Tongue (tissue), 2 donors: ENCODE data around the gene VPS16. TPM values are rescaled to one million over a fixed set of nuclear protein-coding genes. Genes with fewer than 3 reads are reported as not detected.
"Not testable (repeated sequence)": the region's sequence is repeated elsewhere in the genome, so short reads cannot be mapped to it uniquely, and the experiment has no call there.

Source experiments
- DNase-seq: peaks from one replicate; pipeline ENCODE4 v3.0.0-alpha.2; 2015
- total RNA-seq: library from RNA; depleted of rRNA; stranded (reverse); fragments of >200 nt; gene quantifications from one replicate; pipeline ENCODE4 v1.2.3, GENCODE V29; 2014

The VPS16 gene
- total RNA-seq, 1 donor from 2014 or later, result 33.0 TPM

GRCh38 chr20:2871661-2872458 is 31.3 kb downstream of the VPS16 start:
- peak; percentile 22 for DNase-seq

GRCh38 chr20:2872459-2873009 is 32.0 kb downstream of the VPS16 start:
- DNase-seq, result peak; percentile 57

- DNase-seq, result peak; percentile 97
These were observed 32.6 kb downstream of the VPS16 start, which contains the start of gene PTPRA for GRCh38 chr20:2873010-2873746. PTPRA (plus strand) TSS chr20:2873481; CDS start chr20:2964278, 90,797 bp downstream.

- DNase-seq, result peak; percentile 81
These were observed 33.1 kb downstream of the VPS16 start for GRCh38 chr20:2873747-2874041.

GRCh38 chr20:2874456-2874855 is 33.9 kb downstream of the VPS16 start:
- peak; percentile 18 for DNase-seq

GRCh38 chr20:2875690-2876203 is 35.2 kb downstream of the VPS16 start:
- no peak for DNase-seq

- no peak for DNase-seq
These were observed 38.0 kb downstream of the VPS16 start for GRCh38 chr20:2878515-2878914.

GRCh38 chr20:2879146-2879545 is 38.6 kb downstream of the VPS16 start:
- peak; percentile 79 for DNase-seq

- DNase-seq, result no peak
These were observed 40.1 kb downstream of the VPS16 start for GRCh38 chr20:2880650-2881049.

GRCh38 chr20:2883726-2884637 is 43.4 kb downstream of the VPS16 start:
- no peak for DNase-seq

GRCh38 chr20:2887715-2888114 is 47.2 kb downstream of the VPS16 start:
- DNase-seq, result no peak

GRCh38 chr20:2888224-2888955 is 47.8 kb downstream of the VPS16 start:
- no peak for DNase-seq

- no peak for DNase-seq
These were observed 48.7 kb downstream of the VPS16 start for GRCh38 chr20:2889209-2889608.

- DNase-seq, result no peak
These were observed 49.3 kb downstream of the VPS16 start for GRCh38 chr20:2889797-2890196.

GRCh38 chr20:2890742-2891141 is 50.2 kb downstream of the VPS16 start:
- no peak for DNase-seq

GRCh38 chr20:2891343-2891742 is 50.8 kb downstream of the VPS16 start:
- no peak for DNase-seq

GRCh38 chr20:2892376-2892775 is 51.8 kb downstream of the VPS16 start:
- no peak for DNase-seq

- no peak for DNase-seq
These were observed 53.7 kb downstream of the VPS16 start for GRCh38 chr20:2894221-2894620.

- DNase-seq, result not testable (repeated sequence)
These were observed 54.6 kb downstream of the VPS16 start for GRCh38 chr20:2895154-2895553.

- no peak for DNase-seq
These were observed 58.7 kb downstream of the VPS16 start for GRCh38 chr20:2899243-2899642.

GRCh38 chr20:2900845-2901592 is 60.5 kb downstream of the VPS16 start:
- no peak for DNase-seq
